Pancreas (tissue), 10 donors: ENCODE data around the gene BCL3. TPM values are rescaled to one million over a fixed set of nuclear protein-coding genes. Genes with fewer than 3 reads are reported as not detected.

ENCODE experiments used
- ATAC-seq, 4 donors: fragments of 200-7000 bp; cut with Tn5 transposase; one replicate each; pipeline versions ENCODE4 v1.8.0 to v1.9.1; 2020; ENCODE audit warnings: mild to moderate bottlenecking in 4 of 4, moderate library complexity in 4 of 4
- DNase-seq, 6 donors: peaks; one replicate each; pipeline ENCODE4 v3.0.0-alpha.2; 2020
- FAIRE-seq: peaks from 2 replicates; lab custom pipeline; 2012; peaks lifted over from hg19 to GRCh38; lab: Jason Lieb, UNC
- H3K27ac ChIP-seq, 4 donors: fragments of 200-600 bp; sonication (generic); 1 replicate in 3 of 4; 2 replicates in 1 of 4; pipeline versions ENCODE4 v1.5.0 to v1.8.0; 2020
- H3K27me3 ChIP-seq, 4 donors: fragments of 200-600 bp; one replicate each; pipeline ENCODE4 v1.8.0; 2021
- H3K36me3 ChIP-seq, 3 donors: fragments of 200-600 bp; sonication (generic) in 1 of 3; one replicate each; pipeline versions ENCODE4 v1.5.0 to v1.8.0; 2020 to 2021
- H3K4me1 ChIP-seq, 3 donors: fragments of 200-600 bp; one replicate each; pipeline ENCODE4 v1.8.0; 2021
- H3K4me3 ChIP-seq, 4 donors: fragments of 200-600 bp; sonication (generic) in 2 of 4; one replicate each; pipeline versions ENCODE4 v1.5.0 to v1.8.0; 2020 to 2021
- H3K9me3 ChIP-seq, 4 donors: fragments of 200-600 bp; one replicate each; pipeline ENCODE4 v1.8.0; 2021
- WGBS, 2 donors: extraction: QIAGEN DNeasy Blood & Tissue Kit; methylation state at CpG; one replicate each; pipeline ENCODE4 v1.1.7; 2013; 5-methylcytosine and 5-hydroxymethylcytosine counted together
- intact Hi-C, 3 donors: fragments of 100-400 bp; cut with DNase I; formaldehyde crosslinking; loops; one replicate each; pipeline versions ENCODE4 v1.11.1 to v1.14.2; 2022
- polyA plus RNA-seq, 2 donors: library from polyadenylated mRNA; stranded (reverse); fragments of 200-250 nt; gene quantifications; one replicate each; pipeline ENCODE4 v1.2.3, GENCODE V29; 2013
- total RNA-seq, 6 donors: library from RNA; stranded (reverse); fragmentation: NEBNext Ultra II Directional in 4 of 6; extraction: Animal tissue kit (Norgen Biotek cat#: 25700) in 4 of 6; gene quantifications; one replicate each; pipeline versions ENCODE4 v1.2.1 to v1.2.4, GENCODE V29; 2021 to 2023
- TF ChIP-seq, protein P1 (sequence below), 4 donors: fragments of 200-600 bp; sonication (generic) in 3 of 4; IDR thresholded peaks; one replicate each; pipeline versions ENCODE4 v1.5.0 to v1.8.0; 2021; ENCODE audit warnings: antibody characterized with exemption in 4 of 4
- donor health status: healthy with polysubstance abuse.
- donor health status: DM: no; HTN: no; CAD: no; lungs with moderate emphysema.
- donor health status: DM: no; HTN: no; CAD: no.
- donor health status: control.
- donor health status: control.
- donor health status: Bipolar disorder and iron deficiency.
- donor health status: DM: yes; HTN: yes; CAD: no.
- donor health status: DM: no; HTN: no; CAD: no.
- donor health status: DM: no; HTN: no; CAD: no.
- donor health status: DM: yes; HTN: yes; CAD: no.

Gene BCL3
- total and polyA plus RNA-seq, 8 donors, result 13.9 to 113 (median 36.5) TPM

DNA sequence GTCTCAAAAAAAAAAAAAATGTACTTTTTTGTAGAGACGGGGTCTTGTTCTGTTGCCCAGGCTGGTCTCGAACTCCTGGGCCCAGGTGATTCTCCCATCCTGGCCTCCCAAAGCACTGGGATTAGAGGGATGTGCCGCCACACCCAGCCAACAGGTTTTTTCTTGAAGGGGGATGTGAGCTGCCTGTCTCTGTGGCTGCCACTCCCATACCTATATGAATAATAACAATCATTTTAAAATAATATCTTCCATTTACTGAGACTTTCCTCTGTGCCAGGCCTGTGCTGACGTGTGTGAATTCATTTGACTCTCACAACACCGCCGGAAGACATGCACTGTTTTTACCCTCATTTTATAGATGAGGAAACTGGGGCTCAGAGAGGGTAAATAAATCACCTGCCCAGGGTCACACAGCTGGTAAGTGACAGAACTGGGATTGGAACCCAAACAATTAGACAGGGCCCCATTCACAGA is 7.2 kb upstream of the BCL3 start:
- WGBS, 2 donors, result 40 to 42% methylated on average over 6 of the region's 6 CpGs
- ATAC-seq (peak in 3 of 4 donors; percentile 20 to 33 (median 21)), DNase-seq (no peak)

GRCh38 chr19:44741841-44742329 is 6.6 kb upstream of the BCL3 start:
- intact Hi-C loops, result no loop called here
- Histone ChIP-seq H3K9me3 (no peaks in the 10 kb centered on the region), H3K36me3 (no peaks in the 10 kb centered on the region), H3K4me1 (peaks cover 22 to 77% (median 47%) of the 10 kb centered on the region in 3 donors), H3K27ac (peak overlapping the region; percentile 61 to 89 (median 76)), H3K27me3 (no peaks in the 10 kb centered on the region), H3K4me3 (no peak overlapping the region)
- 1 to 4% methylated on average over 12 to 13 of the region's 13 CpGs for WGBS, 2 donors
- FAIRE-seq, result peak; percentile 81
- peak; percentile 93 to 100 (median 100) for DNase-seq
- peak; percentile 87 to 93 (median 90) for ATAC-seq
- TF ChIP-seq, protein P1, sequence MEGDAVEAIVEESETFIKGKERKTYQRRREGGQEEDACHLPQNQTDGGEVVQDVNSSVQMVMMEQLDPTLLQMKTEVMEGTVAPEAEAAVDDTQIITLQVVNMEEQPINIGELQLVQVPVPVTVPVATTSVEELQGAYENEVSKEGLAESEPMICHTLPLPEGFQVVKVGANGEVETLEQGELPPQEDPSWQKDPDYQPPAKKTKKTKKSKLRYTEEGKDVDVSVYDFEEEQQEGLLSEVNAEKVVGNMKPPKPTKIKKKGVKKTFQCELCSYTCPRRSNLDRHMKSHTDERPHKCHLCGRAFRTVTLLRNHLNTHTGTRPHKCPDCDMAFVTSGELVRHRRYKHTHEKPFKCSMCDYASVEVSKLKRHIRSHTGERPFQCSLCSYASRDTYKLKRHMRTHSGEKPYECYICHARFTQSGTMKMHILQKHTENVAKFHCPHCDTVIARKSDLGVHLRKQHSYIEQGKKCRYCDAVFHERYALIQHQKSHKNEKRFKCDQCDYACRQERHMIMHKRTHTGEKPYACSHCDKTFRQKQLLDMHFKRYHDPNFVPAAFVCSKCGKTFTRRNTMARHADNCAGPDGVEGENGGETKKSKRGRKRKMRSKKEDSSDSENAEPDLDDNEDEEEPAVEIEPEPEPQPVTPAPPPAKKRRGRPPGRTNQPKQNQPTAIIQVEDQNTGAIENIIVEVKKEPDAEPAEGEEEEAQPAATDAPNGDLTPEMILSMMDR (IDR thresholded peaks at IDR 0.05), result no peak

More for the DNA sequence above, 7.2 kb upstream of the BCL3 start:
- Histone ChIP-seq H3K9me3 (no peaks in the 10 kb centered on the region), H3K27ac (peak overlapping the region; percentile 48 to 89 (median 76)), H3K36me3 (no peaks in the 10 kb centered on the region), H3K27me3 (no peaks in the 10 kb centered on the region), H3K4me1 (peaks cover 22 to 78% (median 47%) of the 10 kb centered on the region in 3 donors), H3K4me3 (no peak overlapping the region)
- TF ChIP-seq, protein P1 (IDR thresholded peaks at IDR 0.05), result no peak
- no peak for FAIRE-seq
- intact Hi-C loops, result no loop called here

DNA sequence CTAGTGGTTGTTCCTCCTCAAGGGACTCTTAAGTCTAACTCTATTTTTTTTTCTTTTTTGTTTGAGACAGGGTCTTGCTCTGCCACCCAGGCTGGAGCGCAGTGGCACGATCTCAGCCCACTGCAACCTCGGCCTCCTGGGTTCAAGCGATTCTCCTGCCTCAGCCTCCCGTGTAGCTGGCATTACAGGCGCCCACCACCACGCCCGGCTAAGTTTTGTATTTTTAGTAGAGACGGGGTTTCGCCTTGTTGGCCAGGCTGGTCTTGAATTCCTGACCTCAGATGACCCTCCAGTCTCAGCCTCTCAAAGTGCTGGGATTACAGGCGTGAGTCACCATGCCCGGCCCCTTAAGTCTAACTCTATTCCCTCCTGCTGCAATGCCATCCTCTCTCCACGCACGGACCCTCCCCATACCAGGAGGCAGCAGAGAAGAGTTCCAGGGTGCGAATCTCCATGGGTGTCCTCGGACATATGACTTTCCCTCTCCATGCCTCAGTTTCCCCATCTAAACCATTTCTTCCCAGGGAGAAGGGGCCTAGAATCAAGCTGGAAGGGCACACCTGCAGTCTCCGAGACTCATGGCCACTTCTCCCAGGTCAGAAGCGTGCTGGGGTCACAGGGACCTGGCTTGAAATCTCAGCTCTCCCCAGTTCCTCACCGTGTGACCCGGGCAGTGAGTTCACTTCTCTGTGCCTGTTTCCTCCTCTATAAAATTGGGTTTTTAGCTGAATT is 6.0 kb upstream of the BCL3 start:
- H3K4me3 ChIP-seq, result no peak overlapping the region
- DNase-seq, result peak in 2 of 6 donors; percentile 30 to 31
- intact Hi-C loops, result no loop called here
- H3K36me3 ChIP-seq, result no peaks in the 10 kb centered on the region
- peak overlapping the region; percentile 61 to 89 (median 76) for H3K27ac ChIP-seq
- no peak for ATAC-seq
- H3K27me3 ChIP-seq, result no peaks in the 10 kb centered on the region
- no peak for FAIRE-seq
- TF ChIP-seq, protein P1 (IDR thresholded peaks at IDR 0.05), result no peak
- peaks cover 22 to 80% (median 47%) of the 10 kb centered on the region in 3 donors for H3K4me1 ChIP-seq
- H3K9me3 ChIP-seq, result no peaks in the 10 kb centered on the region
- WGBS, 2 donors, result 49 to 52% methylated on average over 20 of the region's 20 CpGs

GRCh38 chr19:44744871-44745332 is 3.6 kb upstream of the BCL3 start:
- Histone ChIP-seq H3K4me3 (no peak overlapping the region), H3K36me3 (no peaks in the 10 kb centered on the region), H3K27me3 (no peaks in the 10 kb centered on the region), H3K4me1 (peaks cover 22 to 59% (median 36%) of the 10 kb centered on the region in 3 donors), H3K27ac (peak overlapping the region in 3 of 4 donors; percentile 11 to 89 (median 69)), H3K9me3 (no peaks in the 10 kb centered on the region)
- ATAC-seq (no peak), FAIRE-seq (no peak), DNase-seq (no peak)
- WGBS, 2 donors, result 65 to 72% methylated on average over 3 of the region's 3 CpGs
- TF ChIP-seq, protein P1 (IDR thresholded peaks at IDR 0.05), result no peak
- intact Hi-C loops, result no loop called here
